Measurements from ENCODE around the gene MIOS.

Gene MIOS

DNA sequence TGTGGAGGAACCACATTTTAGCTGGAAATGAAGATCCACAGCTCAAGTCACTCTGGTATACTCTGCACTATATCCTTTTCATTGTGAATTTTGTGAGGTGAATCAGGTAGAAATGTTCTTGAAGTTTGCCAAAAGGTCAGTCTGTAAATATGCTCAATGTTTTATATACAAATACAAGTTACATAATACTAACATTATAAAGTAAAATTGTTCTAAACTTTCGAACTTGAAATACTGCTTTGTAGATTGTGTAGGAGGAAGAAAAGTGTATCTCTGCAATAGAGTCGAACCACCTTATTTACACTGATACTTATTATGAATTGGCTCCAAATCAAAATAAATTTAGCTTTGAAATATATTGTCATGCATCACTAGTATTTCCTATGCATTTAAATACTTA is 7.0 kb downstream of the MIOS start:
- TF ChIP-seq, protein P1, sequence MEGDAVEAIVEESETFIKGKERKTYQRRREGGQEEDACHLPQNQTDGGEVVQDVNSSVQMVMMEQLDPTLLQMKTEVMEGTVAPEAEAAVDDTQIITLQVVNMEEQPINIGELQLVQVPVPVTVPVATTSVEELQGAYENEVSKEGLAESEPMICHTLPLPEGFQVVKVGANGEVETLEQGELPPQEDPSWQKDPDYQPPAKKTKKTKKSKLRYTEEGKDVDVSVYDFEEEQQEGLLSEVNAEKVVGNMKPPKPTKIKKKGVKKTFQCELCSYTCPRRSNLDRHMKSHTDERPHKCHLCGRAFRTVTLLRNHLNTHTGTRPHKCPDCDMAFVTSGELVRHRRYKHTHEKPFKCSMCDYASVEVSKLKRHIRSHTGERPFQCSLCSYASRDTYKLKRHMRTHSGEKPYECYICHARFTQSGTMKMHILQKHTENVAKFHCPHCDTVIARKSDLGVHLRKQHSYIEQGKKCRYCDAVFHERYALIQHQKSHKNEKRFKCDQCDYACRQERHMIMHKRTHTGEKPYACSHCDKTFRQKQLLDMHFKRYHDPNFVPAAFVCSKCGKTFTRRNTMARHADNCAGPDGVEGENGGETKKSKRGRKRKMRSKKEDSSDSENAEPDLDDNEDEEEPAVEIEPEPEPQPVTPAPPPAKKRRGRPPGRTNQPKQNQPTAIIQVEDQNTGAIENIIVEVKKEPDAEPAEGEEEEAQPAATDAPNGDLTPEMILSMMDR (IDR thresholded peaks at IDR 0.05; ENCODE audit: low read depth, low read length, missing control alignments) = no peak
- in situ Hi-C loops (cut with HindIII; ENCODE audit: low sequenced_read_pairs) = no loop called here
- no peak overlapping the region for H3K4me3 ChIP-seq (ENCODE audit: low read depth, low read length)
- no peak for DNase-seq (ENCODE audit: low read depth)

DNA sequence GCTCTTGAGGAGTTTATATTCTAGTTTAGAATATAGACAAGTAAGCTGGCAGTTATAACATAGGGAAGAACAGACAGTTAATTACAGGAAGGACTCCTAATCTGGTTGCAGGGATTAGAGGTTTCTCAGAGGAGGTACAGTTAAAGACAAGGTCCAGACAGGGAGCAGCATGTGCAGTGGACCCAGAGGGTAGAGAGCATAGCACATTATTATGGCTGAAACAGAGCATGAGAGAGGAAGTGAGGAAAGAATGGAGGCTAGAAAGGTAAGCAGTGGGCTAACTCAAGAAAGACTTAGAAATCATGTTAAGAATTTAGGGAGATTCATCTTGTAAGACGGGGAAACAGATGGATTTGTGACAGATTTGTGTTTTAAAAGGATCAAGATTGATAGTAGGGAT is 9.7 kb downstream of the MIOS start:
- in situ Hi-C loops (cut with HindIII; ENCODE audit: low sequenced_read_pairs) = no loop called here
- TF ChIP-seq, protein P1 (IDR thresholded peaks at IDR 0.05; ENCODE audit: low read depth, low read length, missing control alignments) = no peak
- DNase-seq (ENCODE audit: low read depth) = no peak
- H3K4me3 ChIP-seq (ENCODE audit: low read depth, low read length) = no peak overlapping the region

DNA sequence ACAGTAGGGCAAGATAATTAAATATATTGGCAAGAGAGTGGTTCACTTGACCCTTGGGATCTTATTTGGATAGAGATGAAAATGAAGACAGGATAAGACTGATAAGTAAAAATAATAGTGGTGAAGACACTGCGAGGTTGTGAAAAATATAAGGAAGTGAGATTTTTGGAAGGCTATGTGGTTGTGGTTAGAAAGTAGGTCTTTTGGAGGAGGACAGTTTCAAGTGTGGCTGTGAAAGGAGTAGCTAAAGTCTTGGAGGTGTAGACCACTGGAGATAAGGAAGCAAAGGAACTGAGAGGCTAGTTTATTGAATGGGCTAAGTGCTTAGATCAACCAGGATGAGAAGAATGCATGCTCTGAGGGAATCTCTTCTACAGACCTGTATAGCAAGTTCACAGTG is 11.2 kb downstream of the MIOS start:
- no peak for DNase-seq (ENCODE audit: low read depth)
- TF ChIP-seq, protein P1 (IDR thresholded peaks at IDR 0.05; ENCODE audit: low read depth, low read length, missing control alignments) = no peak
- in situ Hi-C loops (cut with HindIII; ENCODE audit: low sequenced_read_pairs) = no loop called here
- no peak overlapping the region for H3K4me3 ChIP-seq (ENCODE audit: low read depth, low read length)

DNA sequence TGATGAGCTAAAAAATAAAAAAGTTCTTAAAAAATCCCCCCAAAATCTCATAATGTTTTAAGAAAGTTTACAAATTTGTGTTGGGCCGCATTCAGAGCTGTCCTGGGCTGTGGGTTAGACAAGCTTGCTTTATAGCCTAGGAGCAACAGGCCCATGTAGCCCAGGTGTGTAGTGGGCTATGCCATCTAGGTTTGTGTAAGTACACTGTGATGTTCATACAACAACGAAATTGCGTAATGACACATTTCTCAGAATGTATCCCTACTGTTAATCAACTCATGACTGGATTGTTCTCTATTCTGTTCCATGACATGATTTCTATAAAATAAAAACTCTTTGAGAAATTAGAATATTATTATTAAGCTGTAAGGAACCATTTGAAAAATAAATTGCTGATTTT is 13.0 kb downstream of the MIOS start:
- H3K4me3 ChIP-seq (ENCODE audit: low read depth, low read length) = no peak overlapping the region
- DNase-seq (ENCODE audit: low read depth) = no peak
- in situ Hi-C loops (cut with HindIII; ENCODE audit: low sequenced_read_pairs) = no loop called here
- TF ChIP-seq, protein P1 (IDR thresholded peaks at IDR 0.05; ENCODE audit: low read depth, low read length, missing control alignments) = no peak

DNA sequence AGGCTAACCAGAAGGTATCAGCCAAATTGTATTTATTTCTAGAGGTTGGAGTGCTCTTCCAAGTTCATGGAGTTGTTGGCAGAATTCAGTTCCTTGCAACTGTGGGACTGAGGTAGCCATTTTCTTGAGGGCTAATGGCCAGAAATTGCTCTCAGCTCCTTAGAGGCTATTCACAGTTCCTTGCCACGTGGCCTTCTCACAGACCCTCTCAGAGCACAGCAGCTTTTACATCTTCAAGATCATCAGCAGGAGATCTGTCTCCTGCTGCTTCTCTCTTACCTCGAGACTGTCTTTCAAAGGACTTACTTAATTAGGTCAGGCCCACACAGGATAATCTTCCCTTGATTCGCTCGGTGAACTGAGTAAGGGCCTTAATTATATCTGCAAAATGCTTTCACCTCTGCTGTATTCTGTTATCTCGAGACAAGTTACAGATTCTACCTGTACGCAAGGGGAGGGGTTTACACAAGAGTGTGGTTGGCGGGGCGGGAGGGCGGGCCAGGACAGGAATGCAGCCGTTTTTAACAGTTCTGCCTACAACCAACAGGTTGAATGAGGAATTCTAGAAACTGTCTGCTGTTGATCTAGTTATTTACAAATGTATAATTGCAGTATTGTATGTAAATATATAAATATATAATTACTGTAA is 15.0 kb downstream of the MIOS start:
- in situ Hi-C loops (cut with HindIII; ENCODE audit: low sequenced_read_pairs) = no loop called here
- TF ChIP-seq, protein P1 (IDR thresholded peaks at IDR 0.05; ENCODE audit: low read depth, low read length, missing control alignments) = no peak
- no peak for DNase-seq (ENCODE audit: low read depth)

DNA sequence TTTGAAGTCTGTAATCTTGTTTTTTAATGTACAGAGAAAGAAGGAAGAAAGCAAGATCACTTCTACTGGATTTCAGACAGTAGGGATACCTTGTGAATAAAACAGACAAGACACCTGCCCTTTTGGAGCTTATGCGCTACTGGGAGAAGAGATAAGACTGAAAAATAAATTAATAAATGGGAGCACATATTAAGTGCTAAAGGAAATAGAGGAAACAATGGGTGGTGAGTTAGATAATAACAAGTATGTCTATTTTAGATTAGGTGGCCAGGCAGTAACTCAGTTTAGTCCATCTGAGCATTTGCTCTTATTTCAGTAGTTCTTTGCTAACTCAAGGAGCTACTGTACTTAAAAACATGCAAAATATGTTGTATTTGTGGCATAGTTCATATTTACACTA is 15.9 kb downstream of the MIOS start:
- in situ Hi-C loops (cut with HindIII; ENCODE audit: low sequenced_read_pairs) = no loop called here
- TF ChIP-seq, protein P1 (IDR thresholded peaks at IDR 0.05; ENCODE audit: low read depth, low read length, missing control alignments) = no peak
- H3K4me3 ChIP-seq (ENCODE audit: low read depth, low read length) = no peak overlapping the region
- no peak for DNase-seq (ENCODE audit: low read depth)

More for the DNA sequence above, 15.0 kb downstream of the MIOS start:
- H3K4me3 ChIP-seq (ENCODE audit: low read depth, low read length) = no peak overlapping the region
